ENCODE measurements around the gene C16orf87. TPM values are rescaled to one million over a fixed set of nuclear protein-coding genes. Genes with fewer than 3 reads are reported as not detected.

Gene C16orf87
- total RNA-seq, 2 donors from 2014 or later, result 8.1 to 24.4 TPM

DNA sequence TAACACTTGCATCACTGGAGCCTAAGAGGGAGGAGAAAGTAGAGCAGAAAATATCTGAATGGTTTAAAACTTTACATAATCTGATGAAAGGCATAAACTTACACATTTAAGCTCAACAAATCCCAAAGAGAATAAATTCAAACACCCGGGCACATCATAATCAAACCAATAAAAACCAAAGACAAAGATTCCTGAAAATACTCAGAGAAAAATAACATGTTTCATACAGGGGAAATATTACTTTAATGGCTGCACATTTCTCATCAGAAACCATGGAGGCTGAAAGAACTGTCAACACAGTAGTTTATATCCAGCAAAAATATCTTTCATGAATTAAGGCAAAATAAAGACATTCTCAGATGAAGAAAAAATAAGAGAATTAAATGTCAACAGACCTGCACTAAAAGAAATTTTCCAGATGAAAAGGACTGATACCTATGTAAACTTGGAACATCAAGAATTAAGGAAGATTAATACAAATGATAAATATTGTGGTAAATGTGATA, 34.2 kb downstream of the C16orf87 start:
- H3K4me1 ChIP-seq (replicated peaks), result no peaks in the 10 kb centered on the region
- intact Hi-C loops (cut with DNase I), result no loop called here
- no peak for DNase-seq (ENCODE audit: low spot score)
- no peaks in the 10 kb centered on the region for H3K27me3 ChIP-seq (replicated peaks; ENCODE audit: insufficient read depth)
- H3K36me3 ChIP-seq, result no peaks in the 10 kb centered on the region
- no peaks in the 10 kb centered on the region for H3K9me3 ChIP-seq
- WGBS, result 100% methylated on average over 1 of the region's 1 CpG
- H3K4me3 ChIP-seq, result no peak overlapping the region
- H3K27ac ChIP-seq, result no peak overlapping the region
- TF ChIP-seq POLR2A (IDR thresholded peaks at IDR 0.05) (no peak), POLR2AphosphoS5 (IDR thresholded peaks at IDR 0.05) (no peak)
- TF ChIP-seq, protein P1, sequence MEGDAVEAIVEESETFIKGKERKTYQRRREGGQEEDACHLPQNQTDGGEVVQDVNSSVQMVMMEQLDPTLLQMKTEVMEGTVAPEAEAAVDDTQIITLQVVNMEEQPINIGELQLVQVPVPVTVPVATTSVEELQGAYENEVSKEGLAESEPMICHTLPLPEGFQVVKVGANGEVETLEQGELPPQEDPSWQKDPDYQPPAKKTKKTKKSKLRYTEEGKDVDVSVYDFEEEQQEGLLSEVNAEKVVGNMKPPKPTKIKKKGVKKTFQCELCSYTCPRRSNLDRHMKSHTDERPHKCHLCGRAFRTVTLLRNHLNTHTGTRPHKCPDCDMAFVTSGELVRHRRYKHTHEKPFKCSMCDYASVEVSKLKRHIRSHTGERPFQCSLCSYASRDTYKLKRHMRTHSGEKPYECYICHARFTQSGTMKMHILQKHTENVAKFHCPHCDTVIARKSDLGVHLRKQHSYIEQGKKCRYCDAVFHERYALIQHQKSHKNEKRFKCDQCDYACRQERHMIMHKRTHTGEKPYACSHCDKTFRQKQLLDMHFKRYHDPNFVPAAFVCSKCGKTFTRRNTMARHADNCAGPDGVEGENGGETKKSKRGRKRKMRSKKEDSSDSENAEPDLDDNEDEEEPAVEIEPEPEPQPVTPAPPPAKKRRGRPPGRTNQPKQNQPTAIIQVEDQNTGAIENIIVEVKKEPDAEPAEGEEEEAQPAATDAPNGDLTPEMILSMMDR (IDR thresholded peaks at IDR 0.05), result no peak

DNA sequence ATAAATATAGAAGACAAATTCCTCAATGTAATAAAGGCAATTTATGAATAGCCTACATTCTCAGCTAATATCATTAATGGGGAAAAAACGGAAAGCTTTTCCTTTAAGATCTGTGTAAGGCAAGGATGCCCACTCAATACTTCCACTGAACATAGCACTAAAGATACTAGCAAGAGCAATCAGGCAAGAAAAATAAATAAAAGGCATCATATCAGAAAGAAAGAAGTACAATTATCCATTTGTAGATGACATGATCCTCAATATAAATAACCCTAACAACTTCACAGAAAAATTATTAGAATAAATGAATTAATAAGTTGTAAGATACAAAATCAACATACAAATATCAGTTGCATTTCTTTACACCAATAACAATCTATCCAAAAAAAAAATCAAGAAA, 37.1 kb downstream of the C16orf87 start:
- TF ChIP-seq POLR2A (IDR thresholded peaks at IDR 0.05) (no peak), POLR2AphosphoS5 (IDR thresholded peaks at IDR 0.05) (no peak)
- TF ChIP-seq, protein P1 (IDR thresholded peaks at IDR 0.05), result no peak
- no peak overlapping the region for H3K27ac ChIP-seq
- no peak for DNase-seq (ENCODE audit: low spot score)
- no peaks in the 10 kb centered on the region for H3K4me1 ChIP-seq (replicated peaks)
- H3K27me3 ChIP-seq (replicated peaks; ENCODE audit: insufficient read depth), result no peaks in the 10 kb centered on the region
- no peaks in the 10 kb centered on the region for H3K36me3 ChIP-seq
- WGBS, result 100% methylated on average over 1 of the region's 1 CpG
- H3K4me3 ChIP-seq, result no peak overlapping the region
- H3K9me3 ChIP-seq, result no peaks in the 10 kb centered on the region
- intact Hi-C loops (cut with DNase I), result no loop called here

DNA sequence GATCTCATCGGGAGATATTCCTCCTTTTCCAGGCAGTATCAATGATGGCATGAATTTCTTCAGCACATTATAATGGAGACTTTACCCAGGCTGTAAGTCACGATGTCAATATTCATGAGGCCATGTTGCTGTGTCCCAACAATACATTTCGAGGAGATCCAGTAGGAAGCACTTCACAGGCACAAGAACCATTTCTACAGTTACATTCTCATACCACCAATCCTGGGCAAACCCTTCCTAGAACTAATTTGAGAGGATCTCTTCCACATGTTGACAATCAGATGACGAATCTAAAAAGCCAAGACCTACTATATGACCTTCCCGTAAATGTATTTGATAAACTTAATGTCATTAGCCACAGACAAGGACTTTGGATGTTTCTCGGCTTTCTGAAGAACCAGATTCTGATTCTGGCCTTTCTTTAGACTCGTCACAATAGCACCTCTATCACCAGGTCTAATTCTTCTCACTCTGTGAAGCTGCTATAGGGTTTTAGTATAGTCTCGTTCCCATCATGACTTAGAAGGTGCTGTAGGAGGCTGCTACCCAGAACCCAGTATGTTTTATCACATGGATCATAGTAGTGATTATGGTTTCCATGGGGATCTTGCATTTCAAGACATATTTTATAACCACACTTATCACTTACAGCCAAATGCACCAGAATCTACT, 40.2 kb downstream of the C16orf87 start:
- H3K4me3 ChIP-seq, result no peak overlapping the region
- no peaks in the 10 kb centered on the region for H3K4me1 ChIP-seq (replicated peaks)
- H3K27ac ChIP-seq, result peak overlapping the region in 1 of 2 donors; percentile 77
- no peaks in the 10 kb centered on the region for H3K27me3 ChIP-seq (replicated peaks; ENCODE audit: insufficient read depth)
- intact Hi-C loops (cut with DNase I), result no loop called here
- no peak for TF ChIP-seq POLR2A (IDR thresholded peaks at IDR 0.05)
- TF ChIP-seq POLR2AphosphoS5 (IDR thresholded peaks at IDR 0.05), result no peak
- TF ChIP-seq, protein P1 (IDR thresholded peaks at IDR 0.05), result no peak
- DNase-seq (ENCODE audit: low spot score), result no peak
- no peaks in the 10 kb centered on the region for H3K9me3 ChIP-seq
- WGBS, result 86% methylated on average over 8 of the region's 8 CpGs
- no peaks in the 10 kb centered on the region for H3K36me3 ChIP-seq

DNA sequence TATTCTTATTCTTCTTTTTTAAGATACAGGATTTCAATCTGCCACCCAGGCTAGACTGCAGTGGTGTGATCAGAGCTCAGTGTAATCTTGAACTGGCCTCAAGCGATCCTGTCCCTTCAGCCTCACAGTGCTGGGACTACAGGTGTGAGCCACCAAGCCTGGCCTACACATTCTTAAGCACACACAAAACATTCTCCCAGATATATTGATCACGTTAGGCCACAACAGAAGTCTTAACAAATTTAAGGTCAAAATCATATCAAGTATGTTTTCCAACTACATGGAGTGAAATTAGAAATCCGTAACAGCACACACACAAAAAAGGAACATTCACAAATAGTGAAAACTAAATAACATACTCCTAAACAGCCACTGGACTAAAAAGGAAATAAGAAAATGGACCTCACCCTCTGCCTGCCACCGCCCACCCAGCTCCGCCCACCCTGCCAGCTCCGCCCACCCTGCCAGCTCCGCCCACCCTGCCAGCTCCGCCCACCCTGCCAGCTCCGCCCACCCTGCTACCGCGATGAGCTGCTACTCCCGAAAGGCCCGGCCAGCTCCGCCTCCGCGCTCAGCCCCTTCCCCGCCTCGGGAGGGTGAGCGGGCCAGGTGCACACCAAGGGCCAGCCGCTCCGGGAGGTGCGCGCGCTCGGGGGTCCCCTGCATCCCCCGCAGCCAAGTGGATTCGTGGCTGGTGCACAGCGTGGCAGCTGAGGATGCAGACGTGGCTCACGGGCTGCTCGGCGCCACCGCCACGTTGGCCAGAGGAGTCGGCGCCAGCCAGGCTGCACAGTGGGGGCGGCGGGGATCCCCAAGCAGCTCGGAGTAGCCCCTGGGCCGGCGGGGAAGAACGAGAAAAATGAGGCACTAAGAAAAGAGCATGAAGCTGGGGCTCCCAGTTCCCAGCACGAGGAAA, 41.2 kb downstream of the C16orf87 start:
- TF ChIP-seq POLR2AphosphoS5 (IDR thresholded peaks at IDR 0.05), result no peak
- peak; percentile 27 for TF ChIP-seq POLR2A (IDR thresholded peaks at IDR 0.05)
- TF ChIP-seq, protein P1 (IDR thresholded peaks at IDR 0.05), result no peak
- 7% methylated on average over 42 of the region's 43 CpGs for WGBS

More for the DNA sequence above, 41.2 kb downstream of the C16orf87 start:
- no peaks in the 10 kb centered on the region for H3K27me3 ChIP-seq (replicated peaks; ENCODE audit: insufficient read depth)
- no peaks in the 10 kb centered on the region for H3K36me3 ChIP-seq
- intact Hi-C loops (cut with DNase I), result no loop called here
- peak overlapping the region; percentile 51 to 54 for H3K4me3 ChIP-seq
- no peaks in the 10 kb centered on the region for H3K4me1 ChIP-seq (replicated peaks)
- H3K9me3 ChIP-seq, result no peaks in the 10 kb centered on the region
- H3K27ac ChIP-seq, result peak overlapping the region; percentile 26 to 77
- DNase-seq (ENCODE audit: low spot score), result peak; percentile 73
